GM19438 (cell line): Measurements from ENCODE around the gene ZBED5.
"Not testable (repeated sequence)": the region's sequence is repeated elsewhere in the genome, so short reads cannot be mapped to it uniquely, and the experiment has no call there.

Experiments used
- ATAC-seq: cut with Tn5 transposase; IDR thresholded peaks from one replicate; pipeline ENCODE4 v1.9.1; 2021; ENCODE audit warnings: low read depth; ENCODE audit not compliant: unreplicated experiment

ZBED5 gene

DNA sequence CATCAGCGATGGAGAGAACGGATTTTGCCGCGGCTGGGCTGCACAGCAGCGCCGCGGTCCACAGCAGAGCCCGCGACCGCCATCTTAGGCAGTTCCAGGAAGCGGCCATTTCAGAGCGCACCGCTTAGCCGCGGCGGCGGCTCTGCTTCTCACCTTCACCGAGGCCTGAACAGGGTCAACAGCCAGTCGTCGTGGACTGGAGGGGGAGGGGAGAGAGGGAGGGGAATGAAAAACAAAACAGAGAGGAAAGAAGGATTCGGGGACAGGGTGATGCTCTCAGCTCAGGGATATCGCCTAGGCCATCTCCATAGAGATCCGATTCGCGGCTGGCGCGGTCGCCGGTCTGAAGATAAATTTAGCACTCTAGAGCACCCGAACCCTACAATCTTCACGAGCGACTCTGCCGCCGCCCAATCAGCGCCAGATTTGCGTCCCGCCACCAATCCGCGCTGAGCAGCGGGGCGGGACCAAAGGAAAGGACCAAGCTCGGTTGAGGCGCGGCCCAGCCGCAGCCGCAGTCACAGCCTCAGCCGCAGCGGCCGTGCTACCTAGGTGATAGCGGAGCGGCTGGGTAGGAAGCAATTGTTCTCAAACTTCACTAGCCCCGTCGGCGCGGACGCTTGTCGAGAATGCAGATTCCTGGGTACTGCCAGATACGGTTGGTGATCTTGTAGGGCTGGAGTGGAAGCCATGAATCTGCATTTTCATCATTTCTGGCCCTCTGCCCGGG is at the start of gene ZBED5:
ZBED5 (minus strand) TSS at position 345 of the 730 bp plus-strand sequence. CDS start 3,108 bp downstream, outside the sequence.
- ATAC-seq = peak; percentile 90

DNA sequence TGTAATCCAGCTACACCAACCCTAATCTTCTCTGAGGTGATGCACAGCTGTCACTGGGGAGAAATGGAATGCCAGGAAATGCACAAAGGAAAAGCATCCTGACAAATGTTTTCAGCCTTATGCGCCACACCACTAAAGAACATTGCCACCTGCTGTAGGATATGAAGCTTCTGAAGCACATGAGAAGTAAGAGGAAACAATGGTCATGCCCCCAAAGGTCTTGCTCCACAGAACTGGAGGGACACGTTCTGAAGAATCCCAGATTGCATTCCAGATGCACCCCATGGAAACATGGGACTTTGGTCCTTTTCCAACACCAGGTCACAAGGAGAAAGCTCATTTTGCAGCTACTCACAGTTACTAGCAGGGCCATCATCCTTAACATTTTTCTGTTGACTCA is 48.7 kb upstream of the ZBED5 start:
- no peak for ATAC-seq

DNA sequence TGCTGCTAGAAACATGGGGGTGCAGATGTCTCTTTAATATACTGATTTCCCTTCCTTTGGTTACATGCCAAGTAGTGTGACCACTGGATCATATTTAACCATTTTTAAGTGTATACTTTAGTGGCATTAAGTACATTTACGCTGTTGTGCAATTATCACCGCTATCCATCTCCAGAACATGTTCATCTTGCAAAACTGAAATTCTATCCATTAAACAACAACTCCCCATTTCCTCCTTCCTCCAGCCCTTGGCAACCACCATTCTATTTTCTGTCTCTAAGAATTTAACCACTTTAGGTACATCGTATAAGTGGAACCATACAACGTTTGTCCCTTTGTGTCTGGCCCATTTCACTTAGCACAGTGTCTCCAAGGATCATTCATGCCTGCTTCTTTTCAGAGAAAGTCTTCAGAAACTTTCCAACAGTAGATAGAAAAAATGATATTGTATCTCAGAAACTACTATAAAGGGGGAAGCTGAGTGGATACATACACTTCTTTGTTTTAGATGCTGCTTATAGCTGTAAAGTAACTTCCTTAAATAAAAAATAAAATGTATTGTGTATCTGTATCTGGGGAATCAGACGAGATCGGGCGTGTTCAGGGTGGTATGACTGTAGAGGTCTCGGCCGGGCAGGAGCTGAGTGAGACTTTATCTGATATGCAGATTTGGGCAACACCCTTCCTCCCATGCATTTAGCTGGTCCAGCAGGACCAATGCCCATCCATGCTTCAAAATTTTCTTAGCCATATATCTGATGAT is 44.6 kb upstream of the ZBED5 start:
- ATAC-seq = no peak

DNA sequence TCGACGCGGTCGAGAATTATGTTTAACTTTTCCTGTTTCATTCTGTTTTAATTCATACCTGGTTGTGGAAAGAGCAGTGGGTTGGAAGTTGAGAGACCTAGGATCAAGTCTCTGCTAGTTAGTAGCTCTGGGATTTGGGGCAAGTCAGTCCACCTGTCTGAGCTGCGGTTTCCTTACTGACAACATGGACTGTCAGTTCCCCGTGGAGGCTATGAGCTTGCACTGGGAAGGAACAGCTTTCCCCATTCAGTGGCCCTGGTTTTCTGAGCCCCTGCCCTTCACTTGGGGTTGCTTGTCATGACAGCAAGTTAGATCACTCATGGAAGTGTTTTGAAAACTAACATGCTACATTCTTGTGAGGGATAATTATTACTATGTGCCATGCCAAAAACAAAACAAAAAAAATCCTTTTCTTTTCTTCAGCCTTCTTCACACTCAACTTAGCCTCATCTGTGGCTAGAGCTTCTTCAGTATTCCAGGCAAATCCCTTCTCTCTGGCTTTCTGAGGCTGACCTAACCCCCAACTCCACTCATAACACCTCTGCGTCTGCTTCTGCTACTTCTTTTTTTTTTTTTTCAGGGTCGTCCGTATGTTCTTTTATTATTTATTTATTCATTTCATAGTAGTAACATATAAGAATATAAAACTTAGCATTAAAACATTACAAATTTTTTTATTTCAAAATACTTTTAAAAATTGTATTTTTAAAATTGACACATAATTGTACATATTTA is 43.0 kb upstream of the ZBED5 start:
- ATAC-seq = no peak

DNA sequence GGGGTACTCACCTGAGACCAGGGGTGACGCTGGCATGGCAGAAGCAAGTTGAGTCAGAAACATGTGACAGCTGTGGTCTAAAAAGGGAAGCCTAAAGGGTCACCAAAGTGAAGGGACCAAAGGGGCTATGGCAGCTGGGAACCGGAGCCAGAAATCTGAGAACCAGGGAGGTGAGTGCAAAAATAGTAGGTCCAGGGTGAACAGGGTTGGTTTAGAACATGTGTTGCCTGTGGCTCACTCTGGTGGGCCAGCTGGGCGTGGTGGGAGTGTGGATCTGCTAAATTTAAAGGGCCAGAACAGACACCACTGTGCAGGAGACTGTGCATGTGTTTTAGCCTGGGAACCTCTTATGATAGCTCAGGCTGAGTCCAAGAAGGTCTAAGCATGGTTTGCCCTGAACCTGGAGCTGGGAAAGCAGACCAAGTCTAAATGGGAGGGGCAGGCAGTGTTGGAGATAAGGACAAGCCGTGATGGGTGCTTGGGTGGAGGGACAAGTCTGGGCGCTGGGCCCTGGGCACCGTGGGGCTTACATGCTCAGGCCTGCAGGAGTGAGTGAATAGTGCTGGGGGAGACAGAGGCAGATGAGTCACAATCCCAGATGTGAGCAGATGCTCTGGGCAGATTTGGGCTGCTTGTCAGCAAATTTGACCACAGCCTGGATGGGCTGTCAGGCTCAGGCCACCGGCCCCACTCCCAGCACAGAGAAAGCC is 41.4 kb upstream of the ZBED5 start:
- no peak for ATAC-seq

DNA sequence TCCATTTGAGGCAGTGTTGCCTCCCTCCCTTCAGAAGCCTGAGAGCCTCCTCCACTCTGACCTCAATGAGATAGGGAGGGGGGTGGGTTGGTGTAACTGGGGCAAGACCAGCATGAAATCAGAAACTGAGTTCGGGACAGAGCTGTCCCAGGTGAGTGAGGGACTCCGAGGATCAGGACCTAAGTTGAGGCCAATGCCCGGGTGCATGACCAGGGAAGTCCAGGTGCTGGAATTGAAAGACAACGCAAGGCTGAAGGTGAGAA is 40.8 kb upstream of the ZBED5 start:
- no peak for ATAC-seq

DNA sequence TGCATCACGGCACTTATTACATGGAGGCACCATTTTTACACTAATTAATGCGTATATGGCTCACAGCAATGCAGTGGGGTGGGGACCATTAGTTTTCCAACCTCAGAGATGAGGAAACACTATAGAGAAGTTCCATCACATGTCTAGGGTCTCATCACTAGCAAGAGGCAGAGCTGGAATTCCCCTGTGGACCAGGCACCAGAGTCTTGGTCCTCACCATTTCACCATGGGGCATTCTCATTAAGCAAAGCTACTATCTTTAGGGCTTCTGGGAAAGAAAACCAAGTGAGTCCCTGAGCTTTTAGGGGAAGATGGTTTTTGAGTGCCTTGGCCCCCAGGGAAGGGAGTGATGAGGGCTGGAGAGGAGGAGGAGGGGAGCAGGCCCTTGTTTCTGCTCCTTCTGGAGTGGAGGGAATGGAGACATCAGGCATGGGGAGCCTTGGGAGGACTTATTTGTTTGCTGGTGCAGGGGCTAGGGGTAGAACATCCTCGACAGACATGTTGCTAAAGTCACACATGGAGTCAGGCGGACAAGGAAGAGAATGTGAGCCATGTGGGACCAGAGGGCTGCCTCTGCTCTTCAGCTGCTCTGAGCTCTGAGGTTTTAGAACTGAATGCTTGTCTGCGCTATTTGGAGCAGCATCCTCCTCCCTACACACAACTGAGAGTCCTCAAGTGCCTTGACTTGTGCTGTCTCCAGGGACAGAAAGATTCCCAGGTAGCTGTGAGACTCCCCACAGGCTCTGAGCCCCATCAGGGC is 40.3 kb upstream of the ZBED5 start:
- no peak for ATAC-seq

DNA sequence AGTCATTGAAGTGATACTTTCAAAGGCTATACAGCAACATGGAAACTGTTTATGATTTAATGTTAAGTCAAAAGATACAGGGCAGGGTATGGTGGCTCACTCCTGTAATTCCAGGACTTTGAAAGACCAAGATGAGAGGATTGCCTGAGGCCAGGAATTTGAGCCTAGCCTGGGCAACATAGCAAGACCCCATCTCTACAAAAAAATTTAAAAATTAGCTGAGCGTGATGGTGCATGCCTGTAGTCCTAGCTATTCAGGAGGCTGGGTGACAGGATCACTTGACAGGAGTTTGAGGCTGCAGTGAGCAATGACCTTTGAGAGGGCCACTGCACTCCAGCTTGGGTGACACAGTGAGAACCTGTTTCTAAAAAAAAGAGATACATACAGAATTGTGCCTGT is 39.3 kb upstream of the ZBED5 start:
- ATAC-seq = no peak

DNA sequence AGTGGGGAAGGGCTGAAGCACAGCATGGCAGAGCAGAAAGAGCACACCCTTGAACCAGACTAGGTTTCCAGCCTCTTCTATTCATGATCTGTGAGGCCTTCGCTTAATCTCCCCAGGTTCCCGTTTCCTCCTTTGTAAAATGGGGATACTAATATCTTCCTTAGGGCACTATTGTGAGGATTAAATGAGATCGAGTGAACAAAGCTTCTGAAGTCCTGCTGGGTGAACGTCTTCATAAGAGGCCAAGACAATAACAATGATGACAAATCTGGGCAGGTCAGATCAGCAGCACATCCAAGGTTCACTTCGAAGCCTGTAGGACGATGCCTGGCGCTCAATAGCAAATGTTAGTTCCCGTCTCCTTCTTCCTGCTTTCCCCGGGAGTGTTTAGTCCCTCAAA is 38.6 kb upstream of the ZBED5 start:
- ATAC-seq = no peak

DNA sequence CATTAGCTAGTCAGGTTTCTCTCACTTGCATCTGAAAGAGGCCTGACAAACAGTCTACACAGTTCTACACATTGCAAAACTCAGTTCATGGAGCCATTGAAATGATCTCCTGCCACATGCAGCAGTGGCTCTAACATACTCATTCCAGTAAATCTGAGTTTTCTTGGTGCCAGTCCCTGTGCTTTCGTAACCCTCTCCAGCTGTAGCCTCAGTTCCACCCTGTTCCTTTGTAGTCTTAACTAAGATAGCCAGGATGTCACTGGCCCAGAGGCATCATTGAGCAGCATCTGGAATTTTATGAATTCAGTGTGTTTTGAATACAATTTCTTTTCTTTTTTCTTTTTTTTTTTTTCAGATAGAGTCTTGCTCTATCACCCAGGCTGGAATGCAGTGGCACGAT is 37.4 kb upstream of the ZBED5 start:
- ATAC-seq = no peak

DNA sequence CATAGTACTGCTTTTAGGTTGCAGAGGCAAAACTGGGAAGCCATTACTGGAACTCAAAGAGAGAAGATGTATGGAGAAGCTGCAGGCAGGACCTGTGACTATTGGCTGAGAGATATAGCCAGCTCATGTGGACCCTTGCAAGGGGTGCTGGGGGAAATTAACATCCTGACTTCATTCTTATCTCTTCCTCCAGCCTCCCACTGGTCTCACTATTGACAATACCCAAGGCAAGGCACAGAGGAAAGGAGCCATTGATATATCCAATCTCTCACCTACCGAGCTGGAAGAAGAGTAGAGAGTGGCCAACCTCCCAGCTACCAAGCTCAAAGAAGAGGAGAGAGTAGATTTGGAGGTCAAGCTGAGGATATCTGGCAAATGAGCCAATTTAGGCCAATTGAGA is 36.8 kb upstream of the ZBED5 start:
- no peak for ATAC-seq

DNA sequence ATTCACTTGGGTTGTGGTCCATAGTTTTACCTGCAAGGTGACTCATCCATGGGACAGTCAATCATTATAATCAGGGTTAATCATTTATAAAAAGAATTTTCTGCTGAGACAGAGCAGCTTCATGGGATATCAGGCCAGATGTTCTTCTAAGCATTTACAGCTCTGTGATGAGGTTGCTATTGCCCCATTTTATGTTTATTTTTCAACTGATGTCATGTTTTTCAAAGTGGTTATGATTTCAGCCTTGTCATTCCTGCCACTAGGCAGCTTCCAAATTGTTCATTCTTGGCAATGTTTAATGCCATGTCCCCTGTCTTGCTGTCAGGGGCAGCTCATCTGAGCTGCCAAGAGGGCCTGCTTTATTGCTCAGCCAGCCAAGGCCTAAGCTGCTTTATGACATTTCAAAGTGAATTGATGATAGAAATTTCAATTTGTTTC is 35.9 kb upstream of the ZBED5 start:
- no peak for ATAC-seq

DNA sequence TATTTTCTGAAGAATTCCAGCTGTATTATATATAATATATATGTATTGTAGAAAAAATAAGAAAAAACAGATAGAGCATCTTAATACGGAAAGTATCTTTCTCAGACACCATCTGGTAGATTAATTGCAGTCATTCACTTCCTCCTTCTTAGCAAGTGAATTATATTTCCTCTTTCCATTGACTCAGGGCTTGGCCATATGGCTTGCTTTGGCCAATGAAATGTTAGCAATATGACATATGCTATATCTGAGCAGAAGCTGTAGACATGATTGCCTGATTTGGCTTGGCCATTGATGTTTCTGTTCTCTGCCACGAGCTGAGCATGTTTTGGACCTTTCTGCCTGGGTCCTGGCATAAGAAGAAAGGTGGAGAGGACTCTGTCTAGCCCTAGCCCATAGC is 34.4 kb upstream of the ZBED5 start:
- ATAC-seq = no peak

DNA sequence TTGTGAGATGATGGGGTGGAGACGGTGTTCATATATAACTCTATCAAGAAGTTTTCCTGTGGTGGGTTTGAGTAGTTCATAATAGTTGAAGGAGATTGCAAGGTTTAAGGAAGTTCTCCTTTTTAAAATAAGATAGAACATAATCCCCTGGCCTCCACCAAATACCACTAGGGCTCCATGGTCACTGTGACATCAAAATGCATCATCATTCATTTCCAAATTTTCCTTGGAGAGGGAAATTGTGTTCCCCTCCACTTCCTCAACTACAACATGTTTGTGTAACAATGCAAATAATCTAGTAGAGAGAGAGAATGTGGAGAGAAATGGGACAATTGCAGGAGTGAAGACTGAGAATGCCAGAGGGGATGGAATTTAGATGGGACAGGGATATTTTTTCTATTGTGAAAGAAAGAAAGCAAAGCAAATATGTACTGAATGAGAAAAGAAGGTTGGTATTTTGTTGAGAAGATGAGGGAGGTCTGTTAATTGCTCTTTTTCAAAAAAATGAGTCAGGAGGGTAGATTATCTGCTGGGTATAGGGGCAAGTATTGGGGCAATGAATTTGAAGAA is 33.4 kb upstream of the ZBED5 start:
- no peak for ATAC-seq

DNA sequence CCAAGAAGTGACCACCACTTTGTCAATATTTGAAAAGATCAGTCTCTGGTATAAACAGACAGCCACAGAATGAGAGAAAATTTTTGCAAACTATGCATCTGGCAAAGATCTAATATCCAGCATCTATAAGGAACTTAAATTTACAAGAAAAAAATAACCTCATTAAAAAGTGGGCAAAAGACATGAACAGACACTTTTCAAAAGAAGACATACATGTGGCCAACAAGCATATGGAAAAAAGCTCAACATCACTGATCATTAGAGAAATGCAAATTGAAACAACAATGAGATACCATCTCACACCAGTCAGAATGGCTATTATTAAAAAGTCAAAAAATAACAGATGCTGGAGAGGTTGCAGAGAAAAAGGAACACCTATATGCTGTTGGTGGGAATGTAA is 32.2 kb upstream of the ZBED5 start:
- ATAC-seq = not testable (repeated sequence)

DNA sequence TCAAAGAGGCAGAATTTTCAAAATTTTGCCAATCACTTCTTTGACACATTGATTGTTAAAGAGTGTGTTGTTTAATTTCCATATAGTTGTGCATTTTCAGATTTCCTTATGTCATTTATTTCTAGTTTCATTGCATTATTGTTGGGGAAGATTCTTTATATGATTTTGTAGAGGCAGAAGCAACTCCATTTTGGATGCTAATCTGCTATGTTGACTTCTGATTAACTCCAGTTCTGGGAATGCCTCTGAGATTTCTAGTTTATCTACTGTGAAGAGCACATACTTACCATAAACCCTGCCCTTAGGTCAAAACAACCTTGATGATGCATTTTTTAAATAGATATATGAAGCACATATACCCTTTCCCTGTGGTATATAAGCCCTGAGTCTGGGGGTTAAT is 29.5 kb upstream of the ZBED5 start:
- no peak for ATAC-seq

DNA sequence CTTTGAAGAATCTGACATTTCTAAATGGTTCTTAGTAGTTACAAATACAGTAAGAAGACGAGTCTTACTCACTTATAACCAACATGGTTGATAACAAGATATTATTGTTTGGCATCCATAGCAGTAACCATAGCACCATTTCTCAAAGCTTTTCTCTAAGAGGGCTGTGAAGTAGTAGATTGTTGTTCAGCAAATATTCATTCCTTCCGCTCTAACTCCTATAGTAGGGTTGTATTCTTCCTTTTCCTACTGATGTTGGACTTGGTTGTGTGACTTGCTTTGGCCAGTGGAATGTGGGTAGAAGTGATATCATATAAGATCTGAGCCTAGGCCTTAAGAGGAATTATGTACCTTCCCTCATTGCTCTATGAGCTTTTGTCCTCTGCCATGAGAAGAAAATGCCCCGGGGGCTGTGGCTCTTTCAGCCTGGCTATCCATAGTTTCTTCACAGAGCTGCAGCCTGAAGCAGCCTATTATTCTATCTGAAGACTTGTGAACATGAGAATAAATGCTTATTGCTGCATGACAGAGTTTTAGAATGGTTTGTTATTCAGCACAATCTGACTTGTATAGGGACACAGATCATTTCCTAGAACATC is 28.9 kb upstream of the ZBED5 start:
- no peak for ATAC-seq

DNA sequence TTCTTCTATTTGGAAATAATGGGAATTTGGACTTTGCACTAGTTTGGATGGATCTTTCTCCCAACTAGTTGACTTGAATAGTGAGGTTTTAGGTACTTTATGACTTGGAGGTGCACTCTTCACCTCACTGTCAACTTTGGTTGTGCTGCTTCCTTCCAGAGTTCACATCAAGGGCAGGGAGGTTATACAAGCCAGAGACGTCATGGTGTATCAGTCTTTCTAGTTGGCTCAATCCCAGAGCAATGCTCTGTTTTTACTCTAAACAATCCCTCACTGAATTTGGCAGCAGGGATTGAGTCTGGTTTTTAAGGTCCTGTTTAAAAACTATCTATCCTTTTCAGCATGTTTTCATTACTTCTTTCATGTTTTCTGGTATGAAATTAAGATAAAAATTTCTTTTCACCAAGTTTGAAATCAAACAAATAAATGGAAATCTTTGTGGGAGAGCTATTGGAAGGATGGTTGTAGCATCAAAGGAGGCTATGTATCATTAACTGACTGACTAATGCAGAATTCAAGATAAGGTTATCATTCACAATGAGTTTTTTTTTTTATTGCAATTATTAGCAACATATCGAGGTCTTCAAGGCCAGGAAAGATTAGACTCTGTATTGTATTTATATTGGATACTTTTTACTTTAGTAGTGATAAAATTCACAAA is 28.0 kb upstream of the ZBED5 start:
- ATAC-seq = no peak

DNA sequence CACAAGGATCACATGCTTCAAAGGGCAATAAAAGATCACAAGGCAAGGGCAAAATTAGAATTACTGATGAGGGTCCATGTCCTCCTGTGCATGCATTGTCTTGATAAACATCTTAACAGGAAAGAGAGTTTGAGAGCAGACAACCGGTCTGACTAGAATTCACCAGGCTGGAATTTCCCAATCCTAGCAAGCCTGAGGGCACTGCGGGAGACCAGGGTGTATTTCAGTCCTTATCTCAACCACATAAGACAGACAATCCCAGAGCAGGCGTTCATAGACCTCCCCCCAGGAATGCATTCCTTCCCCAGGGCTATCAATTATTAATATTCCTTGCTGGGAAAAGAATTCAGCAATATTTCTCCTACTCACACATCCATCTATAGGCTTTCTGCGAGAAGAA is 26.4 kb upstream of the ZBED5 start:
- ATAC-seq = not testable (repeated sequence)
